Skeletal muscle tissue (tissue), 4 donors: Measurements from ENCODE around the gene FGF12. TPM values are rescaled to one million over a fixed set of nuclear protein-coding genes. Genes with fewer than 3 reads are reported as not detected.

ENCODE experiments used
- H3K27ac ChIP-seq: one replicate; pipeline ENCODE4 v1.7.0; 2013; ENCODE audit warnings: mild to moderate bottlenecking, low read depth, low read length, inconsistent platforms
- H3K27me3 ChIP-seq, 3 donors: one replicate each; pipeline ENCODE4 v1.7.0; 2013; ENCODE audit warnings: low read length in 3 of 3; ENCODE audit not compliant: control insufficient read depth in 3 of 3, insufficient read depth in 3 of 3
- H3K36me3 ChIP-seq, 3 donors: one replicate each; pipeline ENCODE4 v1.7.0; 2013; ENCODE audit warnings: low read length in 3 of 3; ENCODE audit not compliant: control insufficient read depth in 3 of 3, insufficient read depth in 3 of 3
- H3K4me1 ChIP-seq, 3 donors: one replicate each; pipeline ENCODE4 v1.7.0; 2013; ENCODE audit warnings: low read length in 3 of 3, mild to moderate bottlenecking in 3 of 3; ENCODE audit not compliant: control insufficient read depth in 3 of 3, insufficient read depth in 3 of 3
- H3K4me3 ChIP-seq, 3 donors: one replicate each; pipeline ENCODE4 v1.7.0; 2013; ENCODE audit warnings: low read length in 3 of 3
- H3K9ac ChIP-seq, 3 donors: one replicate each; pipeline ENCODE4 v1.7.0; 2013; ENCODE audit warnings: low read length in 3 of 3, mild to moderate bottlenecking in 3 of 3, moderate library complexity in 2 of 3, low read depth in 1 of 3
- H3K9me3 ChIP-seq, 3 donors: one replicate each; pipeline ENCODE4 v1.7.0; 2013; ENCODE audit warnings: low read length in 3 of 3; ENCODE audit not compliant: control insufficient read depth in 3 of 3
- total RNA-seq: library from RNA; depleted of rRNA; stranded (reverse); fragments of >200 nt; gene quantifications from one replicate; pipeline ENCODE4 v1.2.3, GENCODE V29; 2014
- donor health status: Osteomylitis.

The FGF12 gene
- total RNA-seq, 1 donor from 2014 or later, result 2.1 TPM

DNA sequence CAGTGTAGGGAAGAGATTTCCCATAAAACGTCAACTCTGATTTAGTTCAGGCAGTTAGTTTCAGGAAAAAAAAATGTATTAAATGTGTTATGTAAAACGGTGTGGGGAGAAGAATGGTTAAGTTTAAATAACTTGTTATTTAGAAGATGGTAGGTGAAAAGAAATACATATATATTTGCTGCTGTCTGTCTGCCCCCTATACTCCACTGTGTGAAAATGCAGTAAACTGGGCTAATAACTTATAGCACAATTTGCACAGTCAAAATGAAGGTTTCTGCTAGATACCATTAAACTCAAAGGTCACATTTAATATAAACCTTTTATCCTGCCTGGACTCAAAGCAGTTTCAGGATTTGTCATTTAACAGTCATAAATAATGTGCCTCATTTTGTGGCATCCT lies 515.0 kb downstream of the FGF12 start:
- Histone ChIP-seq H3K4me3 (no peak overlapping the region), H3K27me3 (no peaks in the 10 kb centered on the region), H3K9me3 (no peaks in the 10 kb centered on the region), H3K9ac (no peak overlapping the region), H3K36me3 (no peaks in the 10 kb centered on the region), H3K27ac (no peak overlapping the region), H3K4me1 (no peaks in the 10 kb centered on the region)

DNA sequence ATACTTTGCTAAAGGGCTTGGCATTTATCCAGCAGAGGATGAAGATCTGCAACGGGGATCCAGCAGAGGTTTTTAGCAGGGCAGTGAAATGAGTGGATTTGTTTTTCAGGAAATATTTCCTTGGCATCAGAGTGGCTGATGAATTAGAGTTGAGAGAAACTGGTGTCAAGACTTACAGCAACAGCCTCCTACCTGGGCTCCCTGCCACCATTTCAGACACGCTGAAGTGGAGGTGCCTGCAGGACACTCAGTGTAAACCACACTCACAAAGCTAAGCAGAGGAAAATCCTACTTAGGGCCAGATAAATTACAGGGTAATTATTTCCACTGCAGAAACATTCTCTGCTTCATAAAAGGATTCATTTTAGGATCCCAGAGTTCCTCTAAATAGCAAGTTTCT lies 519.7 kb downstream of the FGF12 start:
- Histone ChIP-seq H3K27ac (no peak overlapping the region), H3K9ac (no peak overlapping the region), H3K4me3 (no peak overlapping the region), H3K9me3 (no peaks in the 10 kb centered on the region), H3K27me3 (no peaks in the 10 kb centered on the region), H3K4me1 (no peaks in the 10 kb centered on the region), H3K36me3 (no peaks in the 10 kb centered on the region)

DNA sequence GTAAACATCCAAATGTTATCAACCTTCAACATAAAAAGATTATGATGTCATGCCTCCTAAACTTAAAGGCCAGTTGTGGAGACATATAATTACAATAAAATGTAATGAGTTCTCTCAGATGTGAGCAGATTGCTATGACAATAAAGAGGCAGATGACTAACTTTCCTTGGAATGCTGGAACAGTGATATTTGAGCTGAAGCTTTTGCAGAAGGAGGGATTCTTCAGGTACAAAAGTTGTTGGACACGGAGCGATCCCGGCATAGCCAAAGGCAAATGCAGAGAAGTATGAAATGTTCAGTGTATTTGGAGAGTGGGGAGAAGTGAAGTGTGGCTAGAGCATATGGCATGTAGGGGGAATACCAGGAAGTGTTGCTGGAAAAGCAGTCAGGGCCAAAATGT lies 520.1 kb downstream of the FGF12 start:
- H3K36me3 ChIP-seq, result no peaks in the 10 kb centered on the region
- no peaks in the 10 kb centered on the region for H3K4me1 ChIP-seq
- H3K9ac ChIP-seq, result no peak overlapping the region
- H3K27me3 ChIP-seq, result no peaks in the 10 kb centered on the region
- no peak overlapping the region for H3K27ac ChIP-seq
- H3K4me3 ChIP-seq, result no peak overlapping the region
- no peaks in the 10 kb centered on the region for H3K9me3 ChIP-seq

DNA sequence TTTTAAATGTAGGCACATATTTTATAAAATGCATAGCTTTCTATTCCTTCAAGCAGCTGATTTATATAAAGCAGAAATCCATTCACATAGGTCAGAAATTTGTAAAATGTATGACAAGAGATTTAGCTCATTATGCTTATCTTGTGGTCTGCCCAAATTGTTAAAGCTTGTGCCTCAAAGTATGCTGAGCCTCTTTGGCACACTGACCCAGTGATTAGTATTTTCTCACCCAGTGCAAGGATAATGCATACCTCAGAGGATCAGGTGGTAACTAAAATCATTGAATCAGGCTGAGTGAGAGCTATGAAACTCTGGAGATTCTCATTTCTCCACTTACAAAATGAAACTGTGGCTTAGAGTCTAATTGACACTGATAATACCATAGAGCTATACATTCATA lies 533.3 kb downstream of the FGF12 start:
- no peaks in the 10 kb centered on the region for H3K4me1 ChIP-seq
- no peaks in the 10 kb centered on the region for H3K27me3 ChIP-seq
- H3K9me3 ChIP-seq, result no peaks in the 10 kb centered on the region
- no peaks in the 10 kb centered on the region for H3K36me3 ChIP-seq
- no peak overlapping the region for H3K27ac ChIP-seq
- no peak overlapping the region for H3K4me3 ChIP-seq
- no peak overlapping the region for H3K9ac ChIP-seq

DNA sequence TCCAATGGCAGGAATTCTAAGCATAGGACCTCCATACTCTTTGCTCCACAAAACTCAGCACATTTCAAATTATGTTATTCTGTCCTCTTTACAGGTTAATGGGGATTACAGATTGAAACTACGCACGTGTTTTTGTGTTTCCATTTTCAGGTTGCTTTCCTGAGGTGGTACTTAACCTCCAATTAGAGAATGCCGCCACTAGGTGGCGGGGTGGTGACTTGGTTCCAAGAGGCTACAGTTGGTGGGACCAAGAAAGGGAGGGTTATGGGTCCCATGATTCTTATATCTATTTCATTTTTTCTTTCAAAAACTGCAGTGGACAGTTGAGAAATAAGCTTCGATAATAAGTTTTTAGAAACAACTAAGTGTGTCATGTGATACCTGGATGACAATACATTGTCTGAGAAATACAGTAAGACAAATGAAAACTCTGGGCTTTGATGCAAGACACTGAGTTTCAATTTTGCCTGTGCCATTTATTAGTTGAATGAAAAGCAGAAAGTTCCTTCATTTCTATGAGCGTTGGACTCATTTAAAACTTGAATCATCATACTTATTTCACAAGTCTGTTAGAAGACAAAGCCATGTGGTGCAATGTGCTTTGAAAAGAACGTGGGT lies 539.0 kb downstream of the FGF12 start:
- Histone ChIP-seq H3K27me3 (no peaks in the 10 kb centered on the region), H3K36me3 (no peaks in the 10 kb centered on the region), H3K9ac (no peak overlapping the region), H3K27ac (no peak overlapping the region), H3K4me1 (no peaks in the 10 kb centered on the region), H3K4me3 (no peak overlapping the region), H3K9me3 (no peaks in the 10 kb centered on the region)

DNA sequence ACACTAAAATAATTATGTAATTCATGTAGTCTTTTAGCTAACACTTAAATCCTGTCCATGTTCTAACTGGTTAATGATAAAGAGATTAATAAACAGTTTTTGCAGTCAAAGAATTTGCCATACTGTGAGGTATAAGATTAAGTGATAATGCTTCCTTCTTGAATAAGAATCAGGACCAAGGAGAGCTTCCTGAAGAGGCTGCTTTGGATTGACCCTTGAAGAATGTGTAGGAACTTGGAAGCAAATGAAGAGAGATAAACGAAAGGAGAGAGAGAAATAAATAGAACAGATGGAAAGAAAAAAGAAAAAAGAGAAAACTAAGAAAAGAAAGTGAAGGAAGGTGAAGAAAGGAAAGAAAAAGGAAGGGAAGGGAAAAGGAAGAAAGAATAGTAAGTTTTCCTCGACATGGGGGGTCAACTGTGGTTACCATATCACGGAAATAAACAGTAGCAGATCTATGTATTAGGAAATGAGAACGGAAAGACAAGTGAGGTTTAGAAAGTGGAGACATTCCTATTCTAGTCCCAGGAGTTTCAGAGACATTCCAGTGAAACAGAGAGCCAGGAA lies 539.8 kb downstream of the FGF12 start:
- H3K27ac ChIP-seq, result no peak overlapping the region
- H3K4me3 ChIP-seq, result no peak overlapping the region
- no peaks in the 10 kb centered on the region for H3K4me1 ChIP-seq
- no peaks in the 10 kb centered on the region for H3K27me3 ChIP-seq
- H3K9ac ChIP-seq, result no peak overlapping the region
- no peaks in the 10 kb centered on the region for H3K9me3 ChIP-seq
- no peaks in the 10 kb centered on the region for H3K36me3 ChIP-seq

DNA sequence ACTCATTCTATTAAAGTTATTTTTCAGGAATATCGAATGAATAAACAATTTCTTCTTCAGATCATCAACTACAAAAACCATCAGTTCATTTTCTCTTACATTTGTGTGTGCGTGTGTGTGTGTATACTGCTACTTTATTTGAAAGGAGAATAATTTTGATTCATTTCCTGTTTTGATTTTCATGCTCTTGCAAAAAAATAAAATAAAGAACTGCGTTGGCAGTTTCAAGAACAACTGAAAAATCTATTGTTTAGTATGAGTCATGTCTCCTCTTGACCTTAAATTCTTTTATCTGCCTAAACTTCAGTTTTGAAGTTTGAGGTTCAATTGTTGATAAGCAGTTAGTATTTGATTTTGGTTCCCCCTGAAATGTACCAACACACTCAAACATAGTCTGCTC lies 540.8 kb downstream of the FGF12 start:
- no peaks in the 10 kb centered on the region for H3K9me3 ChIP-seq
- no peak overlapping the region for H3K27ac ChIP-seq
- no peak overlapping the region for H3K9ac ChIP-seq
- no peaks in the 10 kb centered on the region for H3K27me3 ChIP-seq
- H3K36me3 ChIP-seq, result no peaks in the 10 kb centered on the region
- H3K4me1 ChIP-seq, result no peaks in the 10 kb centered on the region
- H3K4me3 ChIP-seq, result no peak overlapping the region

DNA sequence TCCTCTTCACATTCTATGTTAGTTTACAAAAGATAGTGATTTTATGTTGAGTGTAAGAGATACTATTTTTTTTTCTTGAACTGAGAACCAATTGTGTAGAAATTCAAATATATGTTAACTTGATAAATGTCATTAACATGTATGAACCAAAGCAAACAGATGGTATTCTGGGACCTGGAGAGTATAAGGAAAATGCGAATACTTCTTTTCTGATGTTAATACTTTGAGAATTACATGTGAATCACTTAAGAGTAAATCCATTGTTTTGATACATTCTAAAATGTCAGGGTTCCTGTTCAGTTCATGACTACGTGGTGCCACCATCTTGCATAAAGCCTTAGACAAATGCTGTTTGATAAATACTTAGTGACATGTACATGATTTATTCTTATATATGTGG lies 541.3 kb downstream of the FGF12 start:
- Histone ChIP-seq H3K9me3 (no peaks in the 10 kb centered on the region), H3K4me1 (no peaks in the 10 kb centered on the region), H3K9ac (no peak overlapping the region), H3K27me3 (no peaks in the 10 kb centered on the region), H3K4me3 (no peak overlapping the region), H3K27ac (no peak overlapping the region), H3K36me3 (no peaks in the 10 kb centered on the region)

DNA sequence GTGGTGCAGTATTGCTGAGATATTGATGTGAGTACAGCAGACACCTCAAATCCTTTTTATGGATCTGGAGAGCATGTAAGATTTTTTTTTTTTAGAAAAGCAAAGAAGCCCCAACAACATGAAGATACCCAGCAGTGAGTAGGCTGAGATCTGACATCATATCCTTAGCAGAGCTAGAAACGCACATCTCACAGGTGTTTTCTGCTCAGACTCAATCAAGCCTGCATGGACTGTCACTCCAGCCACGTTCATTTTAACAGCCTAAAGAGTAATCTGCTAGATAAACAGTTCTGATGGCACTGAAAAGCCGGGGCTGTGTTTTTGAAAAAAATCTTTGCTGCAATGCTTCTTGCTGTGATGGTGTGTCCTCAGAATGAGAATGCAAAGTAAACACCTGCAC lies 544.2 kb downstream of the FGF12 start:
- Histone ChIP-seq H3K27ac (no peak overlapping the region), H3K27me3 (no peaks in the 10 kb centered on the region), H3K4me1 (no peaks in the 10 kb centered on the region), H3K36me3 (no peaks in the 10 kb centered on the region), H3K9ac (no peak overlapping the region), H3K9me3 (no peaks in the 10 kb centered on the region), H3K4me3 (no peak overlapping the region)

DNA sequence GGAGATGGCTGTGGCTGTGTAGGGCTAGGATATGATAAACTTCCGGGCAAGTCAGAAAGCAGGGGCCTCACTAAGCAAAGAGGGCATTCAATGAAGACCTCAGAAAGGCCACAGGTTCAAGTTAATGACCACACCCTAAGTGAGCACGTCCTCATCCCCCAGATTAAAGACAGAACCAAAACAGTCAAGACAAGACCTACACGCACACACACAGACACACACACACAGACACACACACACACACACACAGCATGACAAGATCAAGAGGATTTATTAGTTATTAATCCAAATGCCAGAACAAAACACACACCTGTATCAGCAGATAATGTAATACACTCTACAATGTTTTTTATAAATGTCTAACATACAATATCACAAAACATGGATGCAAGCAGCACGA lies 546.2 kb downstream of the FGF12 start:
- Histone ChIP-seq H3K4me3 (no peak overlapping the region), H3K27me3 (no peaks in the 10 kb centered on the region), H3K4me1 (no peaks in the 10 kb centered on the region), H3K36me3 (no peaks in the 10 kb centered on the region), H3K27ac (no peak overlapping the region), H3K9me3 (no peaks in the 10 kb centered on the region), H3K9ac (no peak overlapping the region)
